DMS153 treated with DMSO at 0.1 percent for 48 hours (cell line): ENCODE measurements around the gene CARD8.
"Not testable (repeated sequence)": the region's sequence is repeated elsewhere in the genome, so short reads cannot be mapped to it uniquely, and the experiment has no call there.

ENCODE experiments used
- DNase-seq: peaks from one replicate; lab custom pipeline; 2025; ENCODE audit not compliant: unreplicated experiment; lab: John Stamatoyannopoulos, UW

Gene CARD8

GRCh38 chr19:48265326-48265725, 9.6 kb upstream of the CARD8 start:
- not testable (repeated sequence) for DNase-seq

- DNase-seq, result not testable (repeated sequence)
Observed at GRCh38 chr19:48260359-48260714, 4.6 kb upstream of the CARD8 start.

DNA sequence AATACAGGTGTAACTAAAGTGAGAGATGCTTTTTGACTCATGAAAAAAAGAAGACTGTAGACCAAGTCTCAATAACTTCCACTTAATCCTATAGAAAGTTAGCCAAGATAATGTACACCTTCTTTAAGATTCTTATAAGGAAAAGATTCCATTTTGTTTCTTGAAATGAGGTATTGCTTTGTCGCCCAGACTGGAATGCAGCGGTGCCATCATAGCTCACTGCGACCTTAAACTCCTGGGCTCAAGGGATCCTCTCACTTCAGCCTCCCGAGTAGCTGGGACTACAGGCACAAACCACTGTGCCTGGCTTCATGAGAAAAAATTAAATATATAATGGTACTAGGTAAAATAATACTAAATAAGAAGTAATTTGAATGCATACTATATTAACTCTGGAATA, 3.3 kb upstream of the CARD8 start:
- not testable (repeated sequence) for DNase-seq

DNA sequence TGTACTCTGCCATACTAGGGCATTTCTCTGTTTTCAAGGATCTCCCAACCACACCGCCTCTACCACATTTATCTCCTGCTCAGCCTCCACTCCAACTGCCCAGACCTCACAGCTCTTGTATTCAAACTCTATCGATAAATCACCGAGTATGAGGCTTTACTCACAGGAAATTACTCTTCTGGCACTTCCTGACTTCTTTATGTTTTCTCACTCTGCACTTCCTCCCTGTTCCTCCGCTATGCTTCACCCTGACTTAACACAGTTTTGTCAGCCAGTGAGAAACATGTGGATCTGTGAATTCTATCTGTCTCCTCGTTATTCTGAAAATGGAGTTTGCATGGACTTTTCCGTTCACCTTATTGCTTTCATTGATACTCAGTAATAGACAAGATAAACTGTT, 2.6 kb upstream of the CARD8 start:
- DNase-seq, result no peak

DNA sequence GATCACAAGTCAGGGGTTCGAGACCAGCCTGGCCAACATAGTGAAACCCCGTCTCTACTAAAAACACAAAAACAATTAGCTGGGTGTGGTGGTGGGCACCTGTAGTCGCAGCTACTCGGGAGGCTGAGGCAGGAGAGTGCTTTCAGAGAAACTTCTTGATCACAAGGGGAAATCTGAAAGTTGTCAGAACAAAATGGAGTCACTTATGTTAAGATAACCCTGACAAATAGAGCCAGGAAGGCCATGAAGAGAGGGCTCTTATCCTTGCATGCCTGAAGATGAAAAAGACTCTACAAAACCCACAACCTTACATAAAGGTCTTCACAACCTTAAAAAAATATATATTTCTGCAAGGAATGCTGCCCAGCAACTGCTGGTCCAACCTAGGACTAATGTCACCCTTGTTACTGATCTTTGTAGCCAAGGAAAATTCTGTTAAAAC, 1.2 kb downstream of the CARD8 start:
- DNase-seq, result no peak

DNA sequence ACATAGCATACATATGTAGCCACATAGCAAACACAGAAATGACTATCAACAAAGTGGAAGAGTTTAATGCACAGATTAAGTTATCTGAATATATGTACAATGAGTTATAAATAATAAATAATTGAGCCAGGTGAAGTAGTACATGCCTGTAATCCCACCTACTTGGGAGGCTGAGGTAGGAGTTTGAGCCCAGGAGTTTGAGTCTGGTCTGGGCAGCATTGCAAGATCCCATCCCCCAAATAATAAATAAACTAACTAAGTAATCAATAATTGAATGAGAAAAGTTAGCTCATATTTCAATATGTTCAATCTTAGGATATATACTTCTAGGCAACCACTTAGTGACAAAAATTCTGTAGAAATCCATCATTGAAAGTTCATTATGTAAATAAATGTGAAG, 1.7 kb downstream of the CARD8 start:
- no peak for DNase-seq

- DNase-seq, result no peak
Observed at GRCh38 chr19:48252609-48253008, 3.1 kb downstream of the CARD8 start.

- no peak for DNase-seq
Observed at GRCh38 chr19:48250290-48251025, 5.3 kb downstream of the CARD8 start.

DNA sequence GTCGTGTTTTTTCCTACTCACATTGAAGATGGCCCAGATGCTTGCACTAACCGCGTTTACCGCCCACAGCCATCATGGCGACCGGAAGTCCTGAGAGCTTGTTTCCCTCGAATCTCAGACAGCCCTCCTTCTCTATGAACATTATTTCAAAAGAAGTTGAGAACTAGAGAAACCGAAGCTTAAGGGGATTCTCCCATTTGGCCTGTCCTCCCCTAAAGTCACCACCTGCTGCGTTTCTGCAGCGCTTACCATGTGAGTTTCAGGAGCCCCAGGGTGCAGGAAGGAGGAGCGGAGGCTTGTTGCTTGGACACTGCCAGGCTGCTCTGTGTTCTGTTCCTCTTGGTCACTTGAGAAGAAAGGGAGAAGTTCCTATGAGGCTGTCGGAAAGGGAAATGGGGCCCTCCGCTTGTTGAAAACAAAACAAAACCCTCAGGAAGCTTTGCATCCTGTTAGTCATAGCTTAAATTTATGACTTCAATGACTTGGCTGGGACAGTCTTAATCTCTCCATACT, 6.2 kb downstream of the CARD8 start:
- no peak for DNase-seq

DNA sequence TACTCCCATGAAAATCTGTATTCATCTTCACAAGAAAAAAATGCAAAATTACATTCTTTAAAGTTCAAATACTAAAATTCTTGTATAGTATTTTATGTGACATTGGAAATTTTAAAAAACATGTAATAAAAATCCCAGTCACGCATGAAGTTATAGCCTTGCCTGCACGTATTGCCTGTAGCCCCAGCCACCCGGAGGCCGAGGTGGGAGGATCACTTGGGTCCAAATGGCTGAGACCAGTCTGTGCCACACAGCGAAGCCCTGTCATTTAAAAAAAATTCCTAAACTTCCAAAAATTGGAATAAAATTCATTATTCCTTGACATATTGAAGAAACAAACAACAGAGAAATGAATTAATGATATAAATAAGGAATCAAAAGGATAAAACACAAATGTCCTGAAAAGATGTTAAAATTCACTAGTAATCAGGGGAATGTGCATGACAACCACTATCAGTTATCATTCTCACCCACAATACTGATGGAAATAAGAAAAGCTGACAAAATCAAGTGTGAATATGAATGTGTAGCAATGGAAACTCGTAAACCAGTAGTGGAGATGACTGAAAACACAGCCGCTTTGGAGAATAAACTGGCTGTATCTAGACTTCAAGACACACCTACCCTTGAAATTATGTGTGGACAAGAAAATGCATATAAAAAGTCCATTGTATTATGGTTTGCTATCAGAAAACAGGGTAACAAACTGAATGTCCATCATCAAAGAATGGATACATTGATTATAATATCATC, 7.5 kb downstream of the CARD8 start:
- DNase-seq, result no peak

GRCh38 chr19:48247212-48247611, 8.5 kb downstream of the CARD8 start:
- DNase-seq, result no peak

GRCh38 chr19:48246101-48246500, 9.6 kb downstream of the CARD8 start:
- DNase-seq, result no peak

DNA sequence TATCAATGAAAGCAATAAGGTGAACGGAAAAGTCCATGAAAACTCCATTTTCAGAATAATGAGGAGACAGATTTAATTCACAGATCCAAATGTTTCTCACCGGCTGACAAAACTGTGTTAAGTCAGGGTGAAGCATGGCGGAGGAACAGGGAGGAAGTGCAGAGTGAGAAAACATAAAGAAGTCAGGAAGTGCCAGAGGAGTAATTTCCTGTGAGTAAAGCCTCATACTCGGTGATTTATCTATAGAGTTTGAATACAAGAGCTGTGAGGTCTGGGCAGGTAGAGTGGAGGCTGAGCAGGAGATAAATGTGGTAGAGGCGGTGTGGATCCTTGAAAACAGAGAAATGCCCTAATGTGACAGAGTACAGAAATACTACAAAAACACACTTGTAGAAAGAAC, 11.4 kb downstream of the CARD8 start:
- DNase-seq, result no peak

GRCh38 chr19:48241771-48242170, 13.9 kb downstream of the CARD8 start:
- DNase-seq, result not testable (repeated sequence)

GRCh38 chr19:48239582-48240141, 16.1 kb downstream of the CARD8 start:
- no peak for DNase-seq

- DNase-seq, result no peak
Observed at GRCh38 chr19:48239120-48239519, 16.6 kb downstream of the CARD8 start.

DNA sequence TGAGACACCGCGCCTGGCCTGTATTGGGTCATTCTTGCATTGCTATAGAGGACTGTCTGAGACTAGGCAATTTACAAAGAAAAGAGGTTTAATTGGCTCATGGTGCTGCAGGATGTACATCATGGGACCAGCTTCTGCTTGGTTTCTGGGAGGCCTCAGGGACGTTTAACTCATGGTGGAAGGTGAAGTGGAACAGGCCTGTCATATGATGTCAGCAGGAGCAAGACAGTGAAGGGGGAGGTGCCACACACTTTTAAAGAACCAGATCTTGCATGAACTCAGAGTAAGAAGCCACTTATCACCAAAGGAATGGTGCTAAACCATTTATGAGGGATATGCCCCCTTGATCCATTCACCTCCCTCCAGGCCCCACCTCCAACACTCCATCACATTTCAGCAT, 18.7 kb downstream of the CARD8 start:
- DNase-seq, result no peak

DNA sequence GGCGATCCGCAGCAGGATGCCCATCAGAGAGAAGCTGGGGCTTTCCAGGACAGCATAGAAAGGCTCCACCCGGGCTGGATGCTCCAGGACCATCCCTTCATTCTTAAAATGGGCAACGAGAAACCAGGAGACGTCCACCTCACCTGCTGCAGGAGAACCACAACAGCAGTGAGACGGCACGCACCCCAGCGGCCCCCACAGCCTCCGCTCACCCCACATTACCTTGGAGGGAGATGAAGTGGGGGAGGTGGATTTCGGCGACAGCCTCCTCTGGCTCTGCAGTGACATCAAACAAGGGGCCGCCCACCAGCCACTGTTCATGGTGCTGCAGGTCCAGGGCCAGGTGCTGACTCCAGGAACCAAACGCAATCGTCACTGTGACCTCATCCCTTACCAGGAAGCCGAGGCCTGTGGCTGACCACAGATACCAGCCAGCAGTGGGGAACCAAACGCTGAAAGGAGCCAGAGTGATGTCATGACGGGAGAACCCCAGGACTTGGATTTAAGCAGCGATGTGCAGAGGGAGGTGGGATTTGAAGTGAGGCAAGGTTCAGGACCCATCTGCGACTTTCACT, 25.1 kb downstream of the CARD8 start:
- no peak for DNase-seq

DNA sequence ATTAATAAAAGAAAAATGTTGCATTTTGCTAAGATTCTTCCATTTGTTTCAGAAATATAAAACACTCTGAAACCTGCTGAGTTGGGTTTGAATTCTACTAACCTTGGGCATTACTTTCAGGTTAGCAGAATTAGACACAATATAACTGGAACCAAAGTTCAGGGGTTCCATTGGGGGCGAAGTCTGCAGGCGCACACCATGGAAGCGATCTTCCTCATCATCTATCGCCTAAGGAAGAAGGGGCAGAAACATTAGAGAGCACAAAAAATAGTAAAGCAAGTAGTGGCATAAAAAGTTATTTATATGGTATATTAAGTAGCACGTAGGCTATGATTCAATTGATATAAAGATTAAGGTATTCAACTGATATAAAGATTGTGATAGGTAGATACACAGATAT, 34.1 kb downstream of the CARD8 start:
- no peak for DNase-seq

GRCh38 chr19:48220784-48221183, 34.9 kb downstream of the CARD8 start:
- DNase-seq, result not testable (repeated sequence)

DNA sequence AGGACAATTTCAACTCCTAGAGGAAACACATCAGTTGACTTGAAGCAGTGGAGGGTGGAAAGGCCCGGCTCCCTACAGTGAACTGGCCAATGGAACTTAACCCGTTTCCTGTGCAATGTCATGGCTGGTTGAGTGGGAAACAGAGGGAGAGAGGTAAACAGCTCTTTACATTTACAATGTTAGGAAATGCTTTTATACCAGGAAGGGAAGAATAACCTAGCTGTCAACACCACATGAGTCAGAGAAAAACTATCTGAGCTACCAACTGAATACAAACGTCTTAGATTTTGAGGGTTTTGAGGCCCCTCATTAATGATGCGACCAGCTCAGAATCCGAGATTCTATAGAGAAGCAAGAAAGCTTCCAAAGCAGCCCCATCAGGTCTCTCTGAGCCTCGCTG, 36.7 kb downstream of the CARD8 start:
- no peak for DNase-seq

- DNase-seq, result no peak
Observed at GRCh38 chr19:48216933-48217332, 38.8 kb downstream of the CARD8 start.
